ENCODE results near the gene DPAGT1. TPM values are rescaled to one million over a fixed set of nuclear protein-coding genes. Genes with fewer than 3 reads are reported as not detected.

Gene DPAGT1
- total RNA-seq, 1 experiment from 2014 or later: 46.0 TPM

GRCh38 chr11:119094816-119095065 lies 6.9 kb downstream of the DPAGT1 start:
- no peak for DNase-seq (ENCODE audit: low read depth)

DNA sequence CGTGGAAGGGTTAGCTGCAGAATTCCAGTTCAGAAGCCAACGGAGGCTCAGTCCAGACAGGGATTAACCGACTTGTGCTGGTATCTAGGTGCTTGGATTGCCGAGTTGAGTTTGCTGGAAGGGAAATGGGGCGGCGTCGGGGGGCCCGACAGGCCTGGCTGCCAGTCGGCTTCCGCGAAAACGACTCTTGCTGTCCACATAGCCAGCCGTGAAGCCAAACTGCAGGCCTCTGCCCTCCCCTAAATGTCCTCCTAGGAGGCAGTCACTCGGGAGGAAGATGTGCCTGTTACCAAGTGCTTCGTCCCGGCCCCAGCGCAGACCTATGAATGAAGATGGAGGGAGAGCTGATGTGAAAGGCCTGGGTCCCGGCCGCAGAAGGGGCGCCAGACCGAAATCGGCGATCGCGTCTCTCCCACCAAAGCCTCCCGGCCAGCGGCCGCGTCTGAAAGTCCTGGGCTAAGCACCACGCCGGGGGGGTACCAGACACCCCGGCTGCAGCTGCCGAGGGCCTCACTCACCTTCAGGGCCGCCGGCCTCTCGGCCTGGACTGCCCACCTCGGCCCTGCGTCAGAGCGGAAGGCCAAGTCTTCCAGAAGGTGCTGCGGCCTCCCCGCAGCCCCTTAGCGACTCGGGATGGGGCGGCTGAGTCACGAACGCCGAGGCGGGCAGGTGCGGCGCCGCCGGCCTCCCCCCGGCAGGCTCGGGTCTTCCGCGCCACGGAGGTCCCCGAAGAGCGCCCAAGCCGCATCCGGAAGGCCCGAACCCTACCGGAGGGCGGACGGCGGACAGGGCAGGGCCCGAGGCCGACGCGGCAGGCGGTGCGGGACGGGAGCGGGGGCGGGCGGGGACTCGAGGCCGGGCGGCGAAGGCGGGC lies 7.5 kb downstream of the DPAGT1 start:
- DNase-seq (ENCODE audit: low read depth): peak; percentile 29

- no peak for DNase-seq (ENCODE audit: low read depth)
Observed at GRCh38 chr11:119092880-119093842, 8.5 kb downstream of the DPAGT1 start.

DNA sequence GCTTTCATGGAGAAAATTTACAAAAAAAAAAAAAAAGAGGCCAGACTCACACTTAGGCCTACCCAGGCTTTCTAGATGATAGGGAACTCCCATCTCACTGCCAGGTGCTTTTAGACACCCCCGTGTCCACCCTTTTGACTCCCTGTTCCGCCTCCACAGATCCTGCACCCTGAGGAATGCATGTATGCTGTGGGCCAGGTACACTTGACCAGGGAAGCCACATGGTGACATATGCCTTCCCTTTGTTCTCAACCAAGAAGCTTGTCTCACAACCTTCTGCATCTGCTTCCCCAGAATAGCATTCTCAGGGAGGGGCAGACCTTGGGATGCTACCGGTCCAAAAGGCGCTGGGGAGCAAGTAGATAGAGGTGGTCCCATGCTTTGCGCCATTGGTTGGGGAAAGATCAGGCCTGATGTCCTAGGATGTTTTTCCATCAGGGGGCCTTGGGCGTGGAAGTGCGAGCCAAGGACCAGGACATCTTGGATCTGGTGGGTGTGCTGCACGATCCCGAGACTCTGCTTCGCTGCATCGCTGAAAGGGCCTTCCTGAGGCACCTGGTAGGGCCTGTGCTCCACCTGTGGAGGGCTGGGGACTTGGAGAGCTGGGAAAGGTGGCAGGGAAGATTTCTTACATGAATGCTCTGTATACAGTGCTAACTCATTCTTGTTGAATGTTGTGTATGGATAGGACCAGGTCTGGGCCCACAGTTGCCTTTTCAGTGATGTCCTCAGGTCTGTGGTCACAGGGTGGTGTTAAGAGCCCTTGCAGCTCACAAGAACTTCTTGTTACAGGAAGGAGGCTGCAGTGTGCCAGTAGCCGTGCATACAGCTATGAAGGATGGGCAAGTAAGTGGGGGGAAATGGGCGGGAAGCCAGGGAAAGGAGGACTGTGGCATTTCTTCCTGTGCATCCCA lies 9.4 kb downstream of the DPAGT1 start:
- peak; percentile 32 for DNase-seq (ENCODE audit: low read depth)

GRCh38 chr11:119091178-119091577 lies 10.5 kb downstream of the DPAGT1 start:
- DNase-seq (ENCODE audit: low read depth): no peak

GRCh38 chr11:119089319-119089718 lies 12.3 kb downstream of the DPAGT1 start:
- DNase-seq (ENCODE audit: low read depth): no peak

DNA sequence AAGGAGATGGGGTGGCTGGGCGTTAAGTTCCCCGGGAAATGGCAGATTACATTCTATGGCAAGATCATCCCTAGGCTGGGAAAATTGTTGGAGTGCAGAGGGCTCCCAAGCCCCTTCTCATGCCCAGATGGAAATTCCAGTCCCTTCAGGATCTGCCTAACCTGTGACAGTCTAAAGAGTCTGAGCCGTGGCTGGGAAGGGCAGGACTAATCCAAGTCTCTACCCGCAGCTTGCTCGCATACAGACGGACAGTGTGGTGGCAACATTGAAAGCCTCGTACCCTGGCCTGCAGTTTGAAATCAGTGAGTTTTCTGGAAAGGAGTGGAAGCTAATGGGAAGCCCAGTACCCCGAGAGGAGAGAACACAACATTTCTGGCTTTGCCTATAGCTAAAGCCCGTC lies 13.2 kb downstream of the DPAGT1 start:
- DNase-seq (ENCODE audit: low read depth): no peak

DNA sequence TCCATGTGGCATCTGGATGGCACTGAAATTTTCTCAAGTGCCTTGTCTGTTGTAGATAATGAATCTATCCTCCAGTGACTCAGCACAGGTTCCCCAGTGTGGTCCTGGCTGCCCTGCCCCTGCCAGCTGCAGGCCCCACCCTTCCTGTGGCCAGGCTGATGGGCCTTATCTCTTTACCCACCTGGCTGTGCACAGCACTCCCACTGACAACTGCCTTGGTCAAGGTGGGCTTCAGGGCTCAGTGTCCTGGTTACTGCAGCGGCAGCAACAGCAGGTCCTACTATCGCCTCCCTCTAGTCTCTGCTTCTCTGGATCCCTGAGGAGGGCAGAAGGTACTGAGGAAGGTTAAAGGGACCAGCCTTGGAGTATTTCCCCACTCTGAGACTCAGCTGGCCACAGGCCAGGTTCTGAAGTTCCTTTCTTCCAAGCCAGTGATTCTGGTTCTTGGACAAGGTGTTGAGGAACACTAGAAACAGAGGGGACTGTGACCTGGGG lies 13.9 kb downstream of the DPAGT1 start:
- peak; percentile 21 for DNase-seq (ENCODE audit: low read depth)

DNA sequence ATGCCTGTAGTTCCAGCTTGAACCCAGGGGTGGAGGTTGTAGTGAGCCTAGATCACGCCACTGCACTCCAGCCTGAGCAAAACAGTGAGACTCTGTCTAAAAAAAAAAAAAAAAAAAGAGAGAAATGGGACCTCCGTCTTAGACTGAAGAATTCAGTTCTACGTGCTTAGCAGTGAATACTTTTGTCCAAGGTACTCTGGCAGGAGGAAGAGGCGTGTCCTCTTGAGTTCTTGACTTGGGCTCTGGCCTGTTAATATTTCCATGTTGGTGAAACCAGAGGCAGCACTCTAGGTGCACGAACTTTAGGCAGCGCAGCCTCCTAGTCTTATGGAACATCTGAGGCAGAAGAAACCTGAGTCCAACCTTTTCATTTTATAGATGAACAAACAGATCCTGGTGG lies 14.5 kb downstream of the DPAGT1 start:
- no peak for DNase-seq (ENCODE audit: low read depth)

GRCh38 chr11:119085437-119085847 lies 16.2 kb downstream of the DPAGT1 start:
- no peak for DNase-seq (ENCODE audit: low read depth)

DNA sequence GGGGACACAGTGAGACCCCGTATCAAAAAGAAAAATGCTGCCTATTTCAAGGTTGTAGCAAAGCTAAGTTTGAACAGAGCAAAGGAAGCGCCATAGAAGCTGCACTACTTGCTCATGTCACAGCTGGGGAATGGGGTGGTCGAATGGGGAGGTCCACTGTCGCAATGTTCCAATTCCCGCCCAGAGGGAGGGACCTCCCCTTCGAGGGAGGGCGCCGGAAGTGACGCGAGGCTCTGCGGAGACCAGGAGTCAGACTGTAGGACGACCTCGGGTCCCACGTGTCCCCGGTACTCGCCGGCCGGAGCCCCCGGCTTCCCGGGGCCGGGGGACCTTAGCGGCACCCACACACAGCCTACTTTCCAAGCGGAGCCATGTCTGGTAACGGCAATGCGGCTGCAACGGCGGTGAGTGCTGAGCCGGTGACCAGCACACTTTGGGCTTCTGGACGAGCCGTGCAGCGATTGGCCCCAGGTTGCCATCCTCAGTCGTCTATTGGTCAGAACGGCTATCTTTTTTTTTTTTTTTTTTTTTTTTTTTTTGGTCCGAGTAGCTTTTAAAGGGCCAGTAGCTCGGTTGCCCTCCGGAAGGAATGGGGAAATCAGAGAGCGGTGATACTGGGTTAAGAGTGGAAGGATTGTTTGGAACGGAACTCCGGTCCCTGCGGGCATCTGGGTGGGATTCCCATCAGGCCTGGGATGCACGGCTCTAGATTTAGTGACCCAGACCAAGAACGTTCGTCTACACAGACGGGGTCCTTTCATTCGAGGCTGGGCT lies 16.8 kb downstream of the DPAGT1 start, which contains the start of gene HMBS:
HMBS (plus strand) TSS at position 219 of the 774 bp plus-strand sequence; CDS start at position 372, 153 bp downstream.
- peak; percentile 97 for DNase-seq (ENCODE audit: low read depth)

DNA sequence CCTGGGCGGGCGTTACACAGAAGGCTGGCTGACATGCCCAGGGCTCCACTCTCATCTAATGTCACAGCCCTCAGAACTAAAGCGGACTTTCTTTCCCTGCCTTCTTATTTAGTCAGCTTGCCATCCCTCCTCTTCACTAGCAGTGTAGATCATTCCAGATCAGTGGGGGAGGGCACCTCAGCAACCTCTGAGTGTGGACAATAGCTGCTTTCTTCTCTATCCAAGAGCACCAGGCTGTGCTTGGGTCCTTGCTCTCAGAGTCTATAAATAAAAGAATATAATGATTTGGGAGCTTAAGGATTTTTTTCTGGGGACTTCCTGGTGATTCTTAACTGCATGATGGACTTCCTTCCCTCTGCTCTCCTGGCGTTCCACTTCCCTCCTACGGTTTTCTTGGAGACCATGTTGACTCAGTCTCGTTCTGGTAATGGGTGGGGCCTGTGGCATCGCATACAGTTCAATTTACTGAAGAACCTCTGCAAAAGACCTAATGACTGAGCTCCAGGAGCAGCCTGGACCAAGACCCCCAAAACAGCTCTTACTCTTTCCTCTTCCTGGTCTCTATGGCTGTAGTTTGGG lies 19.9 kb downstream of the DPAGT1 start:
- no peak for DNase-seq (ENCODE audit: low read depth)

DNA sequence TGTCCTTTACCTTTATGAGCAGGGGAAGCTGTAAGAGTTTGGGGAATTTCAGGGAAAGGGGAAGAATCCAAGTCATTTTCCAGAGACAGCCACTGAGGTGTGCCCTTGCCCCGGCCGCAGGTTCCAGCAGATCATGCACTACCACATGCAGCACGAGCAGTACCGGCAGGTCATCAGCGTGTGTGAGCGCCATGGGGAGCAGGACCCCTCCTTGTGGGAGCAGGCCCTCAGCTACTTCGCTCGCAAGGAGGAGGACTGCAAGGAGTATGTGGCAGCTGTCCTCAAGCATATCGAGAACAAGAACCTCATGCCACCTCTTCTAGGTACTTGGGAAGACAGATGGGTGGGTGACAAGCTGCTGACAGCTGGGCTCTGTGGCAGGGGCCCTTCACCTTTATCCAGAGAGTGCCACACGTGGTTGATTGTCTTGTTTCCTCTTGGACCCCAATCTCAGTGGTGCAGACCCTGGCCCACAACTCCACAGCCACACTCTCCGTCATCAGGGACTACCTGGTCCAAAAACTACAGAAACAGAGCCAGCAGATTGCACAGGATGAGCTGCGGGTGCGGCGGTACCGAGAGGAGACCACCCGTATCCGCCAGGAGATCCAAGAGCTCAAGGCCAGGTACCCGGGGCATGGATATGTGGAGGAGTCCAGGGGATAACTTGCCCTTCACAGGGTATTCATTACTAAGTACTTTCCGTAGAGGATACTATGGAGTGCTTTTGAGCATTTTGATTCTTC lies 22.8 kb downstream of the DPAGT1 start:
- no peak for DNase-seq (ENCODE audit: low read depth)

GRCh38 chr11:119077839-119078238 lies 23.8 kb downstream of the DPAGT1 start:
- no peak for DNase-seq (ENCODE audit: low read depth)

GRCh38 chr11:119067371-119068222 lies 34.1 kb downstream of the DPAGT1 start, which contains the start of gene VPS11:
TSS of gene VPS11 (plus strand) at chr11:119067818. CDS start at chr11:119067824, 6 bp downstream.
- DNase-seq (ENCODE audit: low read depth): peak; percentile 95

DNA sequence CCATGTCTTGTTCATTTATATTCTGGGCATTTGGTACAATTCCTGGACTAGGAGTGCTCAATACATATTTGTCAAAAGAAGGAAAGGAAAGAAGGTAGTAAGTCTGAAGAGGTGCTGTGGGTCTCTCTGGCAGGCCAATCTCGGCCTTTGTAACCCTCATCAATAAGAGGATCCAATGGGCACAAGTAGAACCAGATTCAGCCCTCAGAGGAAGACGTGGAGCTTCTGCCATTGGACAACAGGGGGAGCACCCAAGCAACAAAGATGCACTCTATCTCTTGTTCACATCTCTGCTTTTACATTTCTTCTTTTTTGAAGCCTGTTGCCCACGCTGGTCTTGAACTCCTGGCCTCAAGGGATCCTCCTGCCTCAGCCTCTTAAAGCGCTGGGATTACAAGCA lies 36.3 kb downstream of the DPAGT1 start:
- DNase-seq (ENCODE audit: low read depth): peak; percentile 29

DNA sequence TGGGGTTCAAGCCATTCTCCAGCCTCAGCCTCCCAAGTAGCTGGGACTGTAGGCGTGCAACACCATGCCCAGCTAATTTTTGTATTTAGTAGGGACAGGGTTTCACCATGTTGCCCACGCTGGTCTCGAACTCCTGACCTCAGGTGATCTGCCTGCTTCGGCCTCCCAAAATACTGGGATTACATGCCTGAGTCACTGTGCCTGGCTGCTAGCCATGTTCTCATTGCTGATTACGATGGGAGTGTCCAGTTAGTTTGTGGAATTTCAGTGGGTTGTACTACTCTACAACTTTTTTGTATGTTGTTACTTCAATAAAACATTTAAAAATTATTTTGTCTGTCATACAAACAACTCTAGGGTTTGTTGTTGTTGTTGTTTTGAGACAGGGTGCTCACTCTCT lies 38.9 kb downstream of the DPAGT1 start:
- DNase-seq (ENCODE audit: low read depth): peak; percentile 27

DNA sequence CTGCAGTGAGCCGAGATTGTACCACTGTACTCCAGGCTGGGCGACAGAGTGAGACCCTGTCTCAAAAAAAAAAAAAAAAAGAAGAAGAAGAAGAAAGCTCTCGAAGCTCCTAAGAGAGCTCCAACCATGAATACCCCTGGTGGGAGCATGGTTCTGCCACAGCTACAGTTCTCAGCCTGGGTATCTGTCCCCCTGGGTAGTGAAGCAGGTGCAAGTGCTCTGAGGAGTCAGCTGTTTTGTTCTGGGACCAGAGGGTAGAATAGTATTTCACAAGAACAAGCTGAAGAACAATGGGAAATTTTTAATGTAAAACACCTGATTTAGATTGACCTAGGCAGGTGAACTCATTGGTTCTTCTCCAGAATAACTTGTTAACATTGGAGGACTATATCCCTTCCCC lies 40.4 kb downstream of the DPAGT1 start:
- DNase-seq (ENCODE audit: low read depth): no peak
